Ramos (cell line): Measurements from ENCODE around the gene PDIA5.

Experiments used
- in situ Hi-C: fragments of 300-500 bp; cut with MboI; formaldehyde crosslinking; loops from one replicate; pipeline ENCODE4 v1.14.3; 2022; ENCODE audit warnings: low sequenced_read_pairs; ENCODE audit not compliant: unreplicated experiment

The PDIA5 gene

GRCh38 chr3:123039178-123039577, 27.6 kb upstream of the PDIA5 start:
- in situ Hi-C loops = no loop called here

- in situ Hi-C loops = no loop called here
These were observed 24.4 kb upstream of the PDIA5 start for GRCh38 chr3:123042413-123042812.

GRCh38 chr3:123044981-123045763, 21.7 kb upstream of the PDIA5 start:
- in situ Hi-C loops = no loop called here

- in situ Hi-C loops = no loop called here
These were observed 20.4 kb upstream of the PDIA5 start for GRCh38 chr3:123046262-123047061.

- in situ Hi-C loops = no loop called here
These were observed 19.8 kb upstream of the PDIA5 start for GRCh38 chr3:123047062-123047319.

- in situ Hi-C loops = no loop called here
These were observed 18.2 kb upstream of the PDIA5 start for GRCh38 chr3:123048480-123049237.

GRCh38 chr3:123050666-123051065, 16.2 kb upstream of the PDIA5 start:
- in situ Hi-C loops = no loop called here

- in situ Hi-C loops = no loop called here
These were observed 13.7 kb upstream of the PDIA5 start for GRCh38 chr3:123053107-123053506.

- in situ Hi-C loops = no loop called here
These were observed 12.6 kb upstream of the PDIA5 start for GRCh38 chr3:123054109-123054778.

- in situ Hi-C loops = no loop called here
These were observed 11.9 kb upstream of the PDIA5 start for GRCh38 chr3:123054931-123055330.

GRCh38 chr3:123055352-123055751, 11.5 kb upstream of the PDIA5 start:
- in situ Hi-C loops = no loop called here

- in situ Hi-C loops = no loop called here
These were observed 8.3 kb upstream of the PDIA5 start for GRCh38 chr3:123058505-123058904.

- in situ Hi-C loops = no loop called here
These were observed 6.8 kb upstream of the PDIA5 start for GRCh38 chr3:123060054-123060453.

GRCh38 chr3:123061856-123062255, 5.0 kb upstream of the PDIA5 start:
- in situ Hi-C loops = no loop called here

GRCh38 chr3:123063034-123063433, 3.8 kb upstream of the PDIA5 start:
- in situ Hi-C loops = no loop called here

- in situ Hi-C loops = no loop called here
These were observed 2.3 kb upstream of the PDIA5 start for GRCh38 chr3:123064506-123064905.

- in situ Hi-C loops = no loop called here
These were observed 1.9 kb upstream of the PDIA5 start for GRCh38 chr3:123064914-123065313.

GRCh38 chr3:123066599-123066895, 278 bp upstream of the PDIA5 start:
- in situ Hi-C loops = no loop called here

- in situ Hi-C loops = no loop called here
These were observed 1.1 kb downstream of the PDIA5 start for GRCh38 chr3:123067689-123068600.
